Fibroblast of lung (primary cell): ENCODE results near the gene FMNL3. TPM values are rescaled to one million over a fixed set of nuclear protein-coding genes. Genes with fewer than 3 reads are reported as not detected.

Source experiments
- DNase-seq, 2 donors: peaks; one replicate each; pipeline versions ENCODE4 v3.0.0 to v3.0.0-alpha.2; 2010; ENCODE audit warnings: low read depth in 2 of 2
- H2AFZ ChIP-seq: 2 replicates; pipeline ENCODE4 v1.5.1; 2012; ENCODE audit warnings: low read length, control low read depth, inconsistent platforms
- H3K27ac ChIP-seq: 2 replicates; pipeline ENCODE4 v1.5.1; 2011; ENCODE audit warnings: low read length, control low read depth; ENCODE audit not compliant: insufficient read depth
- H3K27me3 ChIP-seq: 2 replicates; pipeline ENCODE4 v1.5.1; 2011; ENCODE audit warnings: mild to moderate bottlenecking, low read length; ENCODE audit not compliant: control insufficient read depth, insufficient read depth
- H3K36me3 ChIP-seq: 2 replicates; pipeline ENCODE4 v1.5.1; 2011; ENCODE audit warnings: low read length; ENCODE audit not compliant: control insufficient read depth, insufficient read depth
- H3K4me1 ChIP-seq: 2 replicates; pipeline ENCODE4 v1.5.1; 2011; ENCODE audit warnings: low read length; ENCODE audit not compliant: control insufficient read depth, insufficient read depth; ENCODE audit errors: extremely low read depth
- H3K4me2 ChIP-seq: 2 replicates; pipeline ENCODE4 v1.5.1; 2011; ENCODE audit warnings: low read length, control low read depth; ENCODE audit not compliant: insufficient read depth; ENCODE audit errors: extremely low read depth
- H3K4me3 ChIP-seq, 4 experiments: fragments of 200-600 bp in 1 of 4; sonication (generic) in 1 of 4; replicated peaks in 1 of 4; 2 replicates each; pipeline ENCODE4 v1.5.1; 2011 to 2016; ENCODE audit warnings: low read length in 4 of 4, low read depth in 3 of 4, mild to moderate bottlenecking in 3 of 4, control low read depth in 2 of 4, inconsistent platforms in 1 of 4, mixed read lengths in 1 of 4; ENCODE audit not compliant: insufficient read depth in 1 of 4; ENCODE audit errors: control extremely low read depth in 1 of 4
- H3K79me2 ChIP-seq: 2 replicates; pipeline ENCODE4 v1.5.1; 2012; ENCODE audit warnings: mild to moderate bottlenecking, low read length, inconsistent platforms; ENCODE audit not compliant: control insufficient read depth, insufficient read depth
- H3K9ac ChIP-seq: 2 replicates; pipeline ENCODE4 v1.5.1; 2011; ENCODE audit warnings: mild to moderate bottlenecking, low read length, control low read depth; ENCODE audit not compliant: insufficient read depth
- H3K9me3 ChIP-seq: 2 replicates; pipeline ENCODE4 v1.5.1; 2012; ENCODE audit warnings: low read depth, low read length; ENCODE audit not compliant: control insufficient read depth, insufficient read depth
- H4K20me1 ChIP-seq: 2 replicates; pipeline ENCODE4 v1.5.1; 2011; ENCODE audit warnings: low read length; ENCODE audit not compliant: control insufficient read depth, insufficient read depth; ENCODE audit errors: extremely low read depth
- CTCF ChIP-seq, 2 donors: IDR thresholded peaks in 1 of 2; conservative IDR thresholded peaks in 1 of 2; 1 replicate in 1 of 2; 2 replicates in 1 of 2; pipeline ENCODE4 v1.5.1; 2011 to 2012; ENCODE audit warnings: low read length in 2 of 2, control low read depth in 1 of 2, inconsistent platforms in 1 of 2, low read depth in 1 of 2, mild to moderate bottlenecking in 1 of 2
- EZH2 ChIP-seq: IDR thresholded peaks from 2 replicates; pipeline ENCODE4 v1.5.1; 2012; ENCODE audit warnings: low read length, control low read depth, mild to moderate bottlenecking; ENCODE audit errors: missing control alignments
- polyA plus RNA-seq, 2 donors: library from polyadenylated mRNA; depleted of rRNA in 1 of 2; stranded (reverse) in 1 of 2; unstranded in 1 of 2; fragments of >200 nt; gene quantifications; 2 replicates each; pipeline ENCODE4 v1.2.1, GENCODE V29; 2011 to 2012; ENCODE audit warnings: missing spikeins in 1 of 2
- total RNA-seq: library from RNA; depleted of rRNA; stranded (reverse); fragments of >200 nt; gene quantifications from 2 replicates; pipeline ENCODE4 v1.2.1, GENCODE V29; 2014

FMNL3 gene
- total and polyA plus RNA-seq, 2 donors (not counting 1 experiment from before 2014, with no cell fraction given) = 15.0 to 22.5 TPM

GRCh38 chr12:49598527-49598926 is 108.7 kb downstream of the FMNL3 start:
- Histone ChIP-seq H3K9me3 (no peaks in the 10 kb centered on the region), H4K20me1 (no peaks in the 10 kb centered on the region), H3K4me3 (no peak overlapping the region), H3K27me3 (no peaks in the 10 kb centered on the region), H3K79me2 (no peaks in the 10 kb centered on the region), H3K27ac (no peak overlapping the region), H3K36me3 (no peaks in the 10 kb centered on the region), H3K4me1 (no peaks in the 10 kb centered on the region), H3K4me2 (no peak overlapping the region), H3K9ac (no peak overlapping the region), H2AFZ (no peak overlapping the region)
- DNase-seq = no peak
- no peak for TF ChIP-seq CTCF (conservative IDR thresholded peaks at IDR 0.05 in 1 of 2, IDR thresholded peaks at IDR 0.05 in 1 of 2; ENCODE audit: low read depth in 1 of 2, low read length in 2 of 2)
- TF ChIP-seq EZH2 = no peak

DNA sequence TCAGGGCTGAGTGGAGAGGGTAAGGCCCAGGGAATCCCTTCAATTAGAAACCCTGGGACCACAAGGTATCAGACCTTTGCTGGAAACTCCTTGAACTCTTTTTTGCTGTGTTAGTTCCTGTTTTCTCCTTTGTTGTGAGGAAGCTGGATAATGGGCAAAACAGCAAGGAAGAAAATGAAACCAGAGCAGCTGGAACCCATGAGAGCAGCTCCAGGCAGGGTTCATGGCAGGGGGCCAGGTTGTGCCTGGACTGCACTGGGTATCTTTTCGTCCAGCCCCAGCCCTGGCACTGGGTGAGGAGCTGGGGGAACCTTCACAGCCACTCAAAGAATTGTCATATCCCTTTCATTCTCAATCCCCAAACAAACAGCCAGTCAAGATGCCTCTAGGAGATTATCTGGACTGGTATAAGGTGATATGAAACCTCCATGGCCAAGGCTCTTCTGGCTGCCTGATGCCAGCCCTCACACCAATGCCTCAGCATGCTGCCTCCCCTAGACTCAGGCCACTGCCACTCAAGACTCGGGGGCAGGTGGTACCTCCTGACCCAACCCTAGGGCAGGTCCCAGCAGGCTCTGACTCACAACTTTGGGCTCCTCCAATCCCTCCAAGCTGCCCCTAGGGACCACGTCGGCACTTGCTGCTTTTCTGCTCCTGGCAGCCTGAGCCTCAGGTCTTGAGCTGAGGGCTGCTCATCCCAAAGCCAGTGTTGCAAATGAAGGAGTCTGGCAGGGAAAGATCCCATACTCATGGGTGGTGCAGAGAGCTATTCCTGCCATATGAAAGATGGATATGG is 118.3 kb downstream of the FMNL3 start:
- Histone ChIP-seq H3K27ac (no peak overlapping the region), H2AFZ (no peak overlapping the region), H3K4me3 (no peak overlapping the region), H3K36me3 (no peaks in the 10 kb centered on the region), H3K4me1 (no peaks in the 10 kb centered on the region), H3K4me2 (no peak overlapping the region), H3K27me3 (no peaks in the 10 kb centered on the region), H3K9ac (no peak overlapping the region), H3K9me3 (no peaks in the 10 kb centered on the region), H4K20me1 (no peaks in the 10 kb centered on the region), H3K79me2 (no peaks in the 10 kb centered on the region)
- no peak for DNase-seq
- TF ChIP-seq EZH2 (no peak), CTCF (conservative IDR thresholded peaks at IDR 0.05 in 1 of 2, IDR thresholded peaks at IDR 0.05 in 1 of 2; ENCODE audit: low read depth in 1 of 2, low read length in 2 of 2) (no peak)

DNA sequence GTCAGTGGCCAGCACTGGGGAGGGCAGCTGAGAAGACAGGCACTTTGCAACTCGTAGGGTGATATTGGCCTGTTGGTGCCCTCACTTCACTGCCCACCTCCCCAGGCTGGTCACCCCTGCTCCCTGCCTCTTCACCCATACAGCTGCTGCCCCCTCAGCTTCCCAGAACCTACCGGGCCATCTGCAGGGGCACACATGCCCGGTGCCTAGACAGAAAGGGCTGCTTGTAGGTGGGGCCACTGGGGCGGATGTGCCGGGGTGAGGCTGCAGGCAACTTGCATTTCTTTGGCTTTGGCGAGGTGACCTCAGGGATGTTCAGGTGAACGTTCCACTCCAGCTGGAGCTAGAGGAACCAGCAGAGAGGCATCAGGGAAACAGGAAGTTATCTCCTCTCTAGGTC is 118.9 kb downstream of the FMNL3 start:
- Histone ChIP-seq H4K20me1 (no peaks in the 10 kb centered on the region), H3K9ac (no peak overlapping the region), H3K4me1 (no peaks in the 10 kb centered on the region), H3K27ac (no peak overlapping the region), H3K27me3 (no peaks in the 10 kb centered on the region), H3K36me3 (no peaks in the 10 kb centered on the region), H3K79me2 (no peaks in the 10 kb centered on the region), H3K4me2 (no peak overlapping the region), H3K4me3 (no peak overlapping the region), H3K9me3 (no peaks in the 10 kb centered on the region), H2AFZ (no peak overlapping the region)
- DNase-seq = no peak
- no peak for TF ChIP-seq EZH2
- TF ChIP-seq CTCF (conservative IDR thresholded peaks at IDR 0.05 in 1 of 2, IDR thresholded peaks at IDR 0.05 in 1 of 2; ENCODE audit: low read depth in 1 of 2, low read length in 2 of 2) = no peak
